GM19043 (cell line): ENCODE results near the gene C16orf90.
"Not testable (repeated sequence)": the region's sequence is repeated elsewhere in the genome, so short reads cannot be mapped to it uniquely, and the experiment has no call there.

Source experiments
- ATAC-seq: cut with Tn5 transposase; IDR thresholded peaks from one replicate; pipeline ENCODE4 v1.9.1; 2021; ENCODE audit warnings: low read depth; ENCODE audit not compliant: unreplicated experiment

C16orf90 gene, protein sequence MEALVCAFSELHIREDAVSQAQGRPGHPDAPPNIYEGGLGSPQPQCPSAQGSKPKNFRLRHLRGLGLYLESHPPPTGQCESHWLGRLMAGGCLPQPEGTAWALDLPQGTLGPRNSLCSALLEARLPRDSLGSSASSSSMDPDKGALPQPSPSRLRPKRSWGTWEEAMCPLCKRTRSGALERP

DNA sequence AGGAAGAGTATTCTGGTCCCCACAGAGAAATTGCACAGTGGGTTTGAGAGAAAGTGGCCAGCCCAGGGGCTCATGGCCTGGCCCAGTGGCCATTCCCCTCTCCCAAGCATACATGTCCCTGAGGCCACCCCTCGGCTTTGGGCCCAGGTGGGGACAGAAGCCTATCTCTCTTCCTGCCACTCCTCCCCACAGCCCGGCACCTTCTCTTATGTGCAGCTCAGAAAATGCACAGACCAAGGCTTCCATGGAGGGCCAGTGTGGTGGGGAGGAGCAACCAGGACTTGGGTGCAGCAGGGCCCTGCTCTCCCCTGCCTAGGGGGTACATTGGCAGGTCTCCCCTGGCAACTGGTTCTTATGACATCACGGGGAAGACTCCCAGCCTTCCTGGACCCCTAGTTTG is at the start of gene C16orf90:
Gene C16orf90, minus strand, starts transcription at position 314 of the 400 bp plus-strand sequence. Its CDS starts 68 bp downstream, at position 246.
- ATAC-seq: no peak

DNA sequence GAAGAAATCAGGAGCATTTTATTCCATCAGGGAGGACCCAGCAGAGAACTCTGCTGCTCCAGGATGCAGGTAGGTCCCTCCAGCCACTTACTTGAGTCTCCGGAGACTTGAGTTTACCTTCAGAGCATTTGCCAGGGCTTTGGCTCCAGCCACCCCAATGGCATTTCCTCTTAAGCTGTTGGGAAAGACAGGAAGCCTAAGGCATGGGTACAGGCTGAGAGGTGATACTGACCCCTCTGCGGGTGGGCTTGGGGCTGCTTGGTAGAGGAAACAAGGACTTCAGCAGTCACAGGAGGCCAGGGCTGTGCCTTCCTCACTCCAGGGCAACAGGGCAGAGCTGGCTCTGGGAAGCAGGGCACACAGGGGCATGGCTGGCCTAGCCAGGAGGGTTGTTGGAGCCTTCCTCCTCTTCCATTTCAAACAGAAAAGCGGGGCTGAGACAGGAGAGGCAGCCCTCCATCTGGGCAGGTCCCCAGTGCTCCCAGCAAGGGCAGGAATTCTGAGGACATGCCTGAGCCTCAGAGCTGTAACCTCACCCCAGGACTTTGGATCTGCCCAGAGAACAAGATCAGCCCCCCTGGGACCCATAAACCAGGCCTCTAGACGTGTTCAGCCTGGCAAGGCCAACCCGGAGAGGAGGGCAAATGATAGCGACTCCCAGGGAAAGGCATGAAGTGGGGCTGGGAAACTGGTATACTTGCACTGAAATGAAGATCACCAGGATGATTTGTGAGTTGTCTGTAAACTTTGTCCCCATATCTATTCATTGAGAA is 47.5 kb upstream of the C16orf90 start:
- no peak for ATAC-seq

DNA sequence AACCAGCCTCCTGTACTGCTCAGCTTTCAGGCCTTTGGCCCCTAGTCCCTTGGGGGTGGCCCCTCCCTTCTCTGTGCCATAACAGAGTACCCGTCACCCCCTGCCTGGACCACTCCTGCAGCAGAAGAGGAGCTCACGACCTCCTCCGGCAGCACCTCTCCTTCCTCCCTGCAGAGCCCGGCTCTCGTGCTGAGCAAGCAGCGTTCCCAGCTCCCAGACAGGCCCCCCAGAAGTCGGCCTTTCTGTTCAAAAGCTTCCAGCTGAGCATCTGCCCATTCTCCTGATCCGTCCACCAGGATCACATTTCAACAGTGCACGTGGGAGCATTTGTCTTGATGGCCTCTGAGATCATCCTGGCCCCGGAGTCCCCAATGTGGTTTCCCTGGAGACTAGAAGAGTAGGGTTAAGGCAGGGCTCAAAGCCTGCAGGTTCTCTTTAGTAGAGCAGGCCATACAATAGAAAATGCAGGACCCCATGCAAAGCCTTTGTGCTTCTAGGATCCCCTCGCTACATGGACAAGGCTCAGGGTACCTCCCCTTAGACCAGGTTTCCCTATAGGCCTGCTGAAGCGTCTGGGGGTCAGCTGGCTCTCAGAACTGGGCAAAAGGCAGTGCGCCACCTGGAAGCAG is 46.4 kb upstream of the C16orf90 start:
- no peak for ATAC-seq

DNA sequence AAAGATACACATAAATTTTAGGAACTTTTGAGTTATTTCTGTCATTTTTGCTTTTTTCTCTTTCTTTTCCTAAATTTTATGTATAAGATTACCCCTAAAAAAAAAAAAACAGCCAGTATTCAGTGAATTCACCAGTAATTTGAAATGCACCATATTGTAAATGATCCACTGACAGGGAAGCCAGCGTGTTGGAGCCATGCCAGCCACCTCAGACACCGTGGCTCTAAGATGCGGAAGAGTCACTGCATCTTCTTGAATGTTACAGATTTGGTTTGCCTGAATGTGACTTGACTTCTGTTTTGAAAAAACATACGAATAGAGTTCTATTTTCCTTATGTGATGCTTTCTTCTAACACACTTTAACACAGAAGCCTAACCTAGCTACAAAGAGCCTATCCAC is 42.9 kb upstream of the C16orf90 start:
- ATAC-seq: no peak

DNA sequence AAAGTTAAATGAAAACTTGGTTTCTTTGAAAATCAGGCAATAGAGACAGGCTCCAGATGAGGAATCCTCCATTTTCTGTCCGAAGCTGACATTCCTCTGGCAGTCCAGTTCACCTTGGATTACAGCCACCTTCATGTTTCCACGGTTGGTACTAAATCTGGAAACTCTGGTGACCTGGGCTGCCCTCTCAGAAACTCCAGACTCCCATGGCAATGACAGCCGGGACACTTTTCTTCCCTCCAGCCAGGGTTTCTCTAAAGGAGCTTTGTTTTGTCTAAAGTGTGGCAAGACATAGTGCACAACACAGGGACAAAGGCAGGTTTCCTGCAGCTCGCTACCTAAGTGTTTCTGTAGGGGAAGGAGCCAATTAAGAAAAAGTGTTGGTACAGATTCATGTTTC is 41.6 kb upstream of the C16orf90 start:
- ATAC-seq: no peak

DNA sequence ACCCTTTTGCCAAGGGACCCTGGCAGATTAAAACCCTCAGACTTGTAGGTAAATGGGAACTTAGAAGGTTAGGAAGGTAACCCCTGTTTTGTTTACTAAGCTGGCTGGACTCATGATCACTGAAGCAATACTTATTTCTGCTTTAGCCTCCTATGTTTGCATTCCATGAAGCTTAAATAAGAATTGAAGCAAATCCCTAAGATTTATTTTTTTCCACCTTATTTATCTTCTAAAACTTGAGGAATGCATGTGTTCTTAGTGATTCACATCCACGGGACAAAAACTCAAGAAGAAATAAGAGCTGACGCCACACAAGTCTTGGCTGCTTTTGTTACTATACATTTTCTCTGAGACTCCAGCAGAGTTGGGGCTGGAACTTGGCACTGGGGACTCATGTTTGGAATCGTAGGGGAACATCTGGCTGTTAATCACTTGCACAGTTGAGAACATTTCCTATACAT is 41.0 kb upstream of the C16orf90 start:
- no peak for ATAC-seq

DNA sequence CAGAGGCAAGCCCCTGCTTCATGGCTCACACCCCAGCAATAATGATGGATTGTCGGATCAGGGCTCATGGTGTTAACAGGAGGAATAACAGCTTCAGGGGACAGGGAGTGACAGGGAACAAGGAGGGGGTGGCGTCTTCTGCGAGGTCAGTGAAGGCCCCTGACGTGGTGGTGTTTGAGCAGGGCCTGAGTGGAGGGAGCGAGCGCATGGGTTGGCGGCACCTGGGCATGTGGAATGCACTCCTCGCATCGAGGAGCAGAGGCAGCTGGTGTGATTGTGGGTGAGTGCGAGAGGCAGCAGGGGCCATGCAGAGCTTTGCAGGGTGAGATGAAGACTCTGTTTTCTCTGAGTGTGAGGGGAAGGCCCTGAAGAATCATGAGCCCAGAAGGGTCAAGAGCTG is 38.8 kb upstream of the C16orf90 start:
- ATAC-seq: no peak

DNA sequence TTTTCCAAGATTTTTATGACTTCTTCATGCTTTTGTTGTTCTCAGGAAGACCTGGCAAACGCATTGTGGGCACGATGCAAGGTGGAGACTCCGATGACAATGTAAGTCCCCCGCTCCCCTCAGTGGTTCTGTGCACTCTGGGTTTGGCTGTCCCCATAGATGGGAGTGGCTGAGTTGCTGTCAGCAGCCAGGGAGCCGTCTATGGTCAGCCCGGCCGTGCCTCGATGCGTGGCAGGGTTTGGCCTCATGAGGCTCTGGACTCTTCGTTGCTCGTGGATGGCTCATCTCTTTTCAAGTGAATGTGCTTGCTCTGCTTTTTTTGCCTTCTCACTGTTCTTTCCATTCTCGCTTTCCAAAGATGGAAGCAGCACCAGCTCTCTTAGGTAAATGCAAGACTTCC is 37.5 kb upstream of the C16orf90 start:
- ATAC-seq: no peak

DNA sequence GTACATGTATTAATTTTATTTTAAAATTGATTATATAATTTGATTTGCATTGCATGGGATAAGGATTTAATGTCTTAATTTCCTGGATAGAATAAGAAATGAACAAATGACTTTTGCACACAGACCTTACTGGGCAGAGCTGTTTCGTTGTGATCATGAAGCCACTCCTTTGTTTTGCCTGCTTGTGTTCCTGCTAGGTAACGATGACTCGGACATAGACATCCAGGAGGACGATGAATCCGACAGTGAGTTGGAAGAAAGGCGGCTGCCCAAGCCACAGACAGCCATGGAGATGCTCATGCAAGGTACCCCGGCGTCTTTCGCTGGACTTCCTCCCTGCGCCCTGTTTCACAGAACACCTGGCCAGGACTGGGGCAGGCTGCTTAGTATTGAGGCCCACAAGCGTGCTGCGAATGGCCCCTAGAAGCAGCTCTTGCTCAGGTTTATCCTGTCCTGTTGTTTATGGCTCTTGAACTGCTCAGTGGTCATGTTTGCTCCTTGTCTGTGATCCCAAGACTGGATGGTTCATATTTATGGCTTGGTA is 35.2 kb upstream of the C16orf90 start:
- ATAC-seq: no peak

DNA sequence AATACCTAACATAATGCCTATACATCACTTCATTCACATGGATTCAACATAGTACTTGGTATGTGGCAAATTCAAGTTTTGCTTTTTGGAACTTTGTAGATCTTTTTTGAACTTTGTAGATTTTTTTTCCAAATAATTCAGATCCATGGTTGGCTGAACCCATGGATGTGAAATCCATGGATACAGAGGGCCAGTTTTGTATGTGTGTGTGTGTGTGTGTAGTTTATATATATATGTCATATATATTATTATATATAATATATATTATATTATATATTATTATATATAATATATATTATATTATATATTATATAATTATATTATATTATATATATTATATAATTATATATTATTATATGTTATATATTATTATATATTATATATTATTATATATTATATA is 33.9 kb upstream of the C16orf90 start:
- no peak for ATAC-seq

DNA sequence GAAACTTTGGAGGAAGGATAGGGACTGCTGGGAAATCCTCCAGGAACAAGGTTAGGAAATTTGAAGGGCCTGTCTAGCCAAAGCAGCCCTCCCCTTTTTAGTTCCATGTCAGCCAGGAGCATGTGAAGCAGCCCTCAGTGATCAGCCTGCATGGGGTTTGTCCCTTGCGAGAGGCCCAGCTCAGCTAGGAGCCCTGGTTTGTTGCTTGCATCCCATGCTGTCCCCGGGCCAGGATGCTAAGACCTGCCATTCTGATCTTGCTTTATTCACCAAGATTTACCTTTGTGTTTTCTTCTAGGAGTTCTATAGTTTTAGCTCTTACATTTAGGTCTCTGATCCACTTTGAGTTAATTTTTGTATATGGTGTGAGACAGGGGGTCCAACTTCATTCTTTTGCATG is 33.1 kb upstream of the C16orf90 start:
- ATAC-seq: no peak

DNA sequence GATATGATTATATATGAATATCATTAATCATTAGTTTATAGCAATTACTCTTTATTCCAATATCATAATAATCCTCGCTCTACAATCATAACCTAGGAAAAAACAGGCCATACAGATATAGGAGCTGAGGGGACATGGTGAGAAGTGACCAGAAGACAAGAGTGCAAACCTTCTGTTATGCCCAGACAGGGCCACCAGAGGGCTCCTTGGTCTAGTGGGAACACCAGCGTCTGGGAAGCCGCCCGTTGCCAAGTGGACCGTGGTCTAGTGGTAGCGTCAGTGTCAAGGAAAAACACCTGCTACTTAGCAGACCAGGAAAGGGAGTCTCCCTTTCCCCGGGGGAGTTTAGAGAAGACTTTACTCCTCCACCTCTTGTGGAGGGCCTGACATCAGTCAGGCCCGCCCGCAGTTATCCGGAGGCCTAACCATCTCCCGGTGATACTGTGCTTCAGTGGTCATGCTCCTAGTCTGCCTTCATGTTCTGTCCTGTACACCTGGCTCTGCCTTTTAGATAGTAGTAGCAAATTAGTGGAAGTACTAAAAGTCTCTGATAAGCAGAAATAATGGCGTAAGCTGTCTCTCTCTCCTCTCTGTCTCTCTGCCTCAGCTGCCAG is 32.0 kb upstream of the C16orf90 start:
- ATAC-seq: not testable (repeated sequence)

DNA sequence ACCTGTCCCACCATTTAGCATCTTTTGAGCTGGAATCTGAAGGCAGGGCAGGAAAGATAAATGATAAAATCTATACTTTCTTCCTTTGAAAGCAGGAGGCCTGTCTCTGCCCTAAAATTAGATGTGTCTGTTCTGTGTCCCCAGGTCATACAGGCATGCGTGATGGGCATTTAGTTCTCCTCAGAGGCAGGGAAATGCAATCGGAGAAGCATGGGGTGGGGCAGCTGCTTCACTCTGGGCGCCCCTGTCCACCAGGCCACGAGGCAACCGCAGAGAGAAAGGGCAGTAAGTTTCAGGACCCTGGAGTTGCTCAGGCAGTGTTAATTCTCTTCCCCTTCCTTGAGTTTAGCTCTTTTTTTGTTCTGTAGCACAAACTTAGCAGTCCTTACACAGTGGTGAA is 30.7 kb upstream of the C16orf90 start:
- ATAC-seq: no peak

DNA sequence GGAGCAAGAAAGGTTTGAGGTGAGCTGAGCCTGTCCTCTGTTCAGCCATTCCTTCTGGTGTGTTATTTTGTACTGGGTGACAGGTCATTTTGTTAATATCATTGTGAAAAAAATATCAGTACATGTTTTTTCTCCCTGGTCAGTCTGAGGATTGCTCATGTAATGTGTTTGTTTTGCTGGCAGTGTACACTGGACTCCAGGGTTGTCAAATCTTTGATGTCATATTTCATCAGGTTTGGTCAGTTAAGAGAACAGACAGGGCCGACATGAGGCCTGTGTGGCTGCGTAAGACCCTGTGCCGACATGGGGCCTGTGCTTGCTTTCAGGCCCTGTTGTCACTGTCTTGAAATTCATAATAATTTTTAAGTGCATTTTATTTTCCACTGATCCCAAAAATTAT is 28.0 kb upstream of the C16orf90 start:
- no peak for ATAC-seq

DNA sequence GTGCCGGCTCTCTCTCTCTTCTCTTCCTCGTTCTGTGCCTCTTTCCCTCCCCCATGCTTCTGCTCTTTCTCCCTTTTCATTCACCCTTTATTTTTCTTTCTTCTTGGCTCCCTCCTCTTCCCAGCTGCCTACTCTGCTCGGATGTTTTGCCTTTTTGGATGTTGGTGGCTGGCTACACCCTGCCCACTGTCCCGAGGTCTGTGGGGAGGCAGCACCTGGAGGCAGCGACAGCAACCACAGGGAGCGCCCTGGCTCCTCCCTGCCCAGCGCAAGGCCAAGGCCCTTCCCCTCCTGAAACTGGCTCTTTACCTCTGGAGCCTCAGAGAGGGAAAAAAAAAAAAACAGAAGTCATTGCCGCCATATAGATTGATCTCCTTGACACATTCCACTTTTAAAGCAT is 25.6 kb upstream of the C16orf90 start:
- no peak for ATAC-seq

DNA sequence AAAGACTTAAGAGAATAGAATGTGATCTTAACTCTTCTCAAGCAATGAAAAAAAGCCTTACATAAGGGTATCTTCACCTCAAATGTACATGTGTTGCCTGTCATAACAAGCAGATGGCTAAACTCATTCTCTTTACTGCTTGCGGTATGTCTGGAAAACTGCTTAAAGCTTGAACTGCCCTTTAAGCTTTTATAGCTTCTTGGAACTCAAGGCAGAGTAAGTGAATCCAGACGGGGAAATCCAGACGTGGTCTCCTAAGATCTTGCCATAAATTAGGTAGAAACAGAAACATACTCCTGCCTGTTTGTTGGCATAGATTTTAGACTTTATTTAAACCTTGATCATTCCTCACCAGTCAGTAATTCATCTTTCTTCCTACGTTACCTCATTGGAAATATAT is 25.1 kb upstream of the C16orf90 start:
- ATAC-seq: no peak

DNA sequence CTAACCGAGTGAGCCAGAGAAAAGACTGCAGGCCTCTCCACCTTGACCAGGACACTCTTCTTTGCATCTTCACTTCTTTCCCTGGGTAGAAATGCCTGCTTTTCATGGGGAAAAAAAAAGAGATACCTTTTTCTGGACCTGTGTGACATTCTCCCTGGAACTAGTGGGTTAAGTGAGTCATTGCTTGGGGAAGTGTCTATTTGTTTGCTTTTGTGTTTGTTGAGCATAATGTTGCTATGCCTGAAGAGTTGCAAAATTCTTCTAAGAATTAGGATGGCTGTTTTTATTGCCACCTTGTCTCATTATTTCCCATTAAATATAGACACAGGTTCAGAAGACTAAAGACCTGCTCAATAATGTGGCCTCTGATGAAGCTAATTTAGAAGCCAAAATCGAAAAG is 24.3 kb upstream of the C16orf90 start:
- ATAC-seq: no peak

DNA sequence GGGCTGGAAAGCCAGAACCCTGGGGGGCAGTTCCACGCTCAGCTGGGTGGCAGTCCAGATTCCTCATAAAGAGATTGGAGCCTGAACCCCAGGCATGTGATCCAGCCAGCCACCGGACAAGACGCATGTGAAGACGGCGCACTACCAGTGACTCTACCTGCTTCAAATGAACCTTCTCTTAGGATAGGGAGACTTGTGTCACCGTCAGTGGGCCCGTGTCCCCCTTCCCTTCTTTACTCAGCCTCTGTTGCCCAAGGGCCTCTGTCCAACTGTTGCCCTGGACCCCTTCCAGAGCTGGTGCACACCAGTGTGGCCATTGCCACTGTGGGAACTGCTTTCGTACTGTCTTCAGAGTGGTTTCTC is 23.7 kb upstream of the C16orf90 start:
- ATAC-seq: no peak

DNA sequence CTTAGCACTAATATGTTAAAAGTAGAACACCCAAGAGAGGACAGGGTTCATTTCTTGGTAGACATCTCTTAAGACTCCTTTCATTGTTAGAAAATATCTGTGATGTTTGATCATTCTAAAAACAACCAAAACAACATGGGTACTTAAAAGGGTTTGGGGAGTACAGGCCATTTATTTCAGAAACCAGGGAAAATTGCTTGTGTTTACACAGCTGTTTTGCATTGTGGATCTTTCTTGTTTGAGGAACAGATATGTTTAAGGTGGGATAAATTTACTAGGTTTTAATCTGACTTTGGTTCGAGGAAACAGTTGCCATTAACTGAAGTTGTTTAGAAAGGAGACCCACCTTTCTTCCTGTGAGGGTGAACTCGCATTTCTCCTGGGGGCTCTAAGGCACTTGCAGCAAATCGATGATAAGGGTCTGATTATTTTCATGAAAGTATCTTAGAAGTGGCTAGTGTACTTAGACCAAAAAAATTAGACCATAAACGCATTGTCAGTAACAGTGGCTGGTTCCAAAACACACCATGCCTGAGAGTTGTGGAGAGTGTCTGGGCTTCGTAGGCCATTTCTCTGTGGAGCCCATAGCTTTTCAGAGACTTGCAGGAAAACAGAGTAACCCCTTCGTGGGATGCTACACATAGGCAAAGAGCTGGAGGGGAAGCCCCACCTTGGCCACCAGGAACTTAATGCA is 23.1 kb upstream of the C16orf90 start:
- ATAC-seq: no peak

DNA sequence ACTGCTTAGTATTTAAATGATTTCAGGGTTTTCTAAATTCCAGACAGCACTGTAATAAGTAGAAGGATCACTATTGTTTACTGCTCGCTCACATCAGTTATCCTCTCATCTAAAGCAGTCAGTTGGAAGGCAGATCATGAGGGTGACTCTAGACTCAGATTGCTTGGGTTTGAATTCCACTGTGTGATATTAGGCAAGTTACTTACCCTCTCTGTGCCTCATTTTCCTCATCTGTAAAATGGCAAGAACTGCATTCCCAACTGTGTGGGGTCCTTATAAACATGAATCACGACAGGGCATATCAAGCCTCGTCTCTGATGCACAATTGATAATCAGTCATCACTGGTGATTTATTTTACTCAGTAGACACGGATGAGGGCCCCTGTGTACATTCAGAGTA is 20.6 kb upstream of the C16orf90 start:
- ATAC-seq: no peak

DNA sequence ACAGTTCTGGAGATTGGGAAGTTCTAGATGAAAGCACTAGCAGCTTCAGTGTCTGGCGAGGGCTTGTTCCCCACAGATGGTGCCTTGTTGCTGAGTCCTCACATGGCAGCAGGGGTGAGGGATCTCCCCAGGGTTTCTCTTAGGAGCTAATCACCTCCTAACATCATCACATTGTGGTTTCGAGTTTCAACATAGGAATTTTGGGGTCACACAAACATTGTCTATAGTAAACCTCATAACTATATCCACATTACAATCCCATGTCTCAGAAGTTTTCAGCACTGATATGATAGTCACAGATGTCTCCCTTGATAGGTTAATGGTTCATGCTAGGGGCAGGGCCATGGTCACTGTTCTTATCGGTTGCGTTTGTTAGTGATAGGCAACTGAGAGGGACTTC is 19.3 kb upstream of the C16orf90 start:
- ATAC-seq: no peak
